Mammary epithelial cell (primary cell): ENCODE data around the gene PARVB.

Source experiments
- EZH2 ChIP-seq: IDR thresholded peaks from 2 replicates; pipeline ENCODE4 v1.6.1; 2012; ENCODE audit warnings: low read length, inconsistent platforms, borderline replicate concordance
- TF ChIP-seq, protein P1 (sequence below), 2 donors: IDR thresholded peaks in 1 of 2; conservative IDR thresholded peaks in 1 of 2; 2 replicates each; pipeline ENCODE4 v1.5.1; 2011 to 2012; ENCODE audit warnings: inconsistent platforms in 2 of 2, low read length in 2 of 2, mild to moderate bottlenecking in 2 of 2, control low read depth in 1 of 2, low read depth in 1 of 2; ENCODE audit not compliant: insufficient read depth in 1 of 2; ENCODE audit errors: extremely low read depth in 1 of 2

DNA sequence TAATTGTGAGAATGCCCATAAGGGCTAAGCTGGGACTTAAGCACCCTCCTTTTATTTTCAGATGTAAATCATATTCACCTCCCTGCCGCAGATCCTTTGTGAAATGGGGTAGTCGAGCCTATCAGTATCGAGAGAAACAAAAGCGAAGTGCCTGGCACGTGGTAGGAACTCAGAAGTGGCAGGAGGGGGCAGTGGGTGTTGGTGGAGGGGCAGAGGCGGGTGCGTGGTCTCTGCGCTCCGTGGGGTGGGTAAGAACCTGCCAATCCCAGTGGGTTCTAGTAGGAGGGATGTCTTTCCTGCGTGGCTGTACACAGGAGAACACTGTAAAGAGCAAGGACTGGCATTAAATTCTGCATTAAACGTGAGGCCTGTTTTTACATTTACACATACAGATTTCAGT is 21.8 kb upstream of the PARVB start:
- TF ChIP-seq, protein P1, sequence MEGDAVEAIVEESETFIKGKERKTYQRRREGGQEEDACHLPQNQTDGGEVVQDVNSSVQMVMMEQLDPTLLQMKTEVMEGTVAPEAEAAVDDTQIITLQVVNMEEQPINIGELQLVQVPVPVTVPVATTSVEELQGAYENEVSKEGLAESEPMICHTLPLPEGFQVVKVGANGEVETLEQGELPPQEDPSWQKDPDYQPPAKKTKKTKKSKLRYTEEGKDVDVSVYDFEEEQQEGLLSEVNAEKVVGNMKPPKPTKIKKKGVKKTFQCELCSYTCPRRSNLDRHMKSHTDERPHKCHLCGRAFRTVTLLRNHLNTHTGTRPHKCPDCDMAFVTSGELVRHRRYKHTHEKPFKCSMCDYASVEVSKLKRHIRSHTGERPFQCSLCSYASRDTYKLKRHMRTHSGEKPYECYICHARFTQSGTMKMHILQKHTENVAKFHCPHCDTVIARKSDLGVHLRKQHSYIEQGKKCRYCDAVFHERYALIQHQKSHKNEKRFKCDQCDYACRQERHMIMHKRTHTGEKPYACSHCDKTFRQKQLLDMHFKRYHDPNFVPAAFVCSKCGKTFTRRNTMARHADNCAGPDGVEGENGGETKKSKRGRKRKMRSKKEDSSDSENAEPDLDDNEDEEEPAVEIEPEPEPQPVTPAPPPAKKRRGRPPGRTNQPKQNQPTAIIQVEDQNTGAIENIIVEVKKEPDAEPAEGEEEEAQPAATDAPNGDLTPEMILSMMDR (conservative IDR thresholded peaks at IDR 0.05 in 1 of 2, IDR thresholded peaks at IDR 0.05 in 1 of 2; ENCODE audit: extremely low read depth in 1 of 2, insufficient read depth in 1 of 2, low read depth in 1 of 2, low read length in 2 of 2), result no peak
- no peak for TF ChIP-seq EZH2
